Breast epithelium (tissue), 3 donors: Measurements from ENCODE around the gene MYH9.

Experiments
- POLR2AphosphoS5 ChIP-seq, 3 donors: sonication (generic); formaldehyde crosslinking; IDR thresholded peaks; one replicate each; pipeline ENCODE4 v1.6.1; 2017; ENCODE audit warnings: antibody characterized with exemption in 3 of 3
- TF ChIP-seq, protein P1 (sequence below), 3 donors: fragments of 450-650 bp; IDR thresholded peaks; one replicate each; pipeline ENCODE4 v1.5.1; 2016 to 2017; ENCODE audit warnings: antibody characterized with exemption in 3 of 3, mild to moderate bottlenecking in 3 of 3, moderate library complexity in 3 of 3

DNA sequence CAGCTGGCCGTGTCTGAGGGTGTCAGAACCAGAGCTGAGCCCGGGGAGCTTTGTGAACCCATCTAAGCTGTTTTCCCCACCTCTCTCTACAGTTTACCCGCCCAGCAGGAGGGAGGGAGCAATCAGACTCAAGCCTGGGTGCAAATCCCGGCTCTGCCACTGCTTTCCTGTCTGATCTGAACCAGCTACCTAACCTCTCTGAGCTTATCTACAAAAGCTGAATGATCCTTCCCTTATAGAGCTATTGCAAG lies 148.7 kb downstream of the MYH9 start:
- TF ChIP-seq, protein P1, sequence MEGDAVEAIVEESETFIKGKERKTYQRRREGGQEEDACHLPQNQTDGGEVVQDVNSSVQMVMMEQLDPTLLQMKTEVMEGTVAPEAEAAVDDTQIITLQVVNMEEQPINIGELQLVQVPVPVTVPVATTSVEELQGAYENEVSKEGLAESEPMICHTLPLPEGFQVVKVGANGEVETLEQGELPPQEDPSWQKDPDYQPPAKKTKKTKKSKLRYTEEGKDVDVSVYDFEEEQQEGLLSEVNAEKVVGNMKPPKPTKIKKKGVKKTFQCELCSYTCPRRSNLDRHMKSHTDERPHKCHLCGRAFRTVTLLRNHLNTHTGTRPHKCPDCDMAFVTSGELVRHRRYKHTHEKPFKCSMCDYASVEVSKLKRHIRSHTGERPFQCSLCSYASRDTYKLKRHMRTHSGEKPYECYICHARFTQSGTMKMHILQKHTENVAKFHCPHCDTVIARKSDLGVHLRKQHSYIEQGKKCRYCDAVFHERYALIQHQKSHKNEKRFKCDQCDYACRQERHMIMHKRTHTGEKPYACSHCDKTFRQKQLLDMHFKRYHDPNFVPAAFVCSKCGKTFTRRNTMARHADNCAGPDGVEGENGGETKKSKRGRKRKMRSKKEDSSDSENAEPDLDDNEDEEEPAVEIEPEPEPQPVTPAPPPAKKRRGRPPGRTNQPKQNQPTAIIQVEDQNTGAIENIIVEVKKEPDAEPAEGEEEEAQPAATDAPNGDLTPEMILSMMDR (IDR thresholded peaks at IDR 0.05): no peak
- no peak for TF ChIP-seq POLR2AphosphoS5 (IDR thresholded peaks at IDR 0.05)
